ENCODE data around the gene SLC35D2.

The SLC35D2 gene

DNA sequence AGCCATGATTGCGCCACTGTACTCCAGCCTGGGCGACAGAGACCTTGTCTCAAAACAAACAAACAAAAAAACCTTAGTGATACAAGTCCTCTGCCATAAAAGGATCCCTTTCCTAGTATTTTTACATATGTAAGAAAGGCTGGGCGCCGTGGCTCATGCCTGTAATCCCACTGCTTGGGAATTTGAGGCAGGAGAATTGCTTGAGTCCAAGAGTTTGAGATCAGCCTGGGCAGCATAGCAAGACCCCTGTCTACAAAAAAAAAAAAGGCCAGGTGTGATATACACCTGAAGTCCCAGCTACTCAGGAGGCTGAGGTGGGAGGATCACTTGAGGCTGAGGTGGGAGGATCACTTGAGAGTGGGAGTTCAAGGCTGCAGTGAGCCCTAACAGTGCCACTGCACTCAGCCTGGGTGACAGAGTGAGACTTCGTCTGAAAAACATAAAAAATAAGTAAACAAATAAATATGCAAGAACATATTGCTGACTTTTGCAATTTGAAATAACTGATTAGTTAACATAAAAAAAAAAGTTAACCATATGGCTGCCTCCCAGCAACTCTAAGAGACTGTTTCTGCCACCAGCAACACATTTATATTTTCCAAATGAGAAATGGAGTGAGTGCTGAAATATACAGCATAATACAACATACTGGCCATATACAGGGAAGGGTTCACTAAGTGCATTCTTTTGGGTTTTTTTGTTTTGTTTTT is 27.8 kb upstream of the SLC35D2 start:
- H3K27ac Mint-ChIP-seq, result no peak overlapping the region
- no peak overlapping the region for H3K4me3 Mint-ChIP-seq
- TF ChIP-seq, protein P1, sequence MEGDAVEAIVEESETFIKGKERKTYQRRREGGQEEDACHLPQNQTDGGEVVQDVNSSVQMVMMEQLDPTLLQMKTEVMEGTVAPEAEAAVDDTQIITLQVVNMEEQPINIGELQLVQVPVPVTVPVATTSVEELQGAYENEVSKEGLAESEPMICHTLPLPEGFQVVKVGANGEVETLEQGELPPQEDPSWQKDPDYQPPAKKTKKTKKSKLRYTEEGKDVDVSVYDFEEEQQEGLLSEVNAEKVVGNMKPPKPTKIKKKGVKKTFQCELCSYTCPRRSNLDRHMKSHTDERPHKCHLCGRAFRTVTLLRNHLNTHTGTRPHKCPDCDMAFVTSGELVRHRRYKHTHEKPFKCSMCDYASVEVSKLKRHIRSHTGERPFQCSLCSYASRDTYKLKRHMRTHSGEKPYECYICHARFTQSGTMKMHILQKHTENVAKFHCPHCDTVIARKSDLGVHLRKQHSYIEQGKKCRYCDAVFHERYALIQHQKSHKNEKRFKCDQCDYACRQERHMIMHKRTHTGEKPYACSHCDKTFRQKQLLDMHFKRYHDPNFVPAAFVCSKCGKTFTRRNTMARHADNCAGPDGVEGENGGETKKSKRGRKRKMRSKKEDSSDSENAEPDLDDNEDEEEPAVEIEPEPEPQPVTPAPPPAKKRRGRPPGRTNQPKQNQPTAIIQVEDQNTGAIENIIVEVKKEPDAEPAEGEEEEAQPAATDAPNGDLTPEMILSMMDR (IDR thresholded peaks at IDR 0.05; ENCODE audit: unreplicated experiment in 3 of 3), result no peak
- peaks cover 9% of the 10 kb centered on the region for H3K4me1 Mint-ChIP-seq
- no peaks in the 10 kb centered on the region for H3K9me3 Mint-ChIP-seq
- H3K27me3 Mint-ChIP-seq (ENCODE audit: low read depth), result no peaks in the 10 kb centered on the region
- peaks cover 10% of the 10 kb centered on the region for H3K36me3 Mint-ChIP-seq (ENCODE audit: low read depth)

DNA sequence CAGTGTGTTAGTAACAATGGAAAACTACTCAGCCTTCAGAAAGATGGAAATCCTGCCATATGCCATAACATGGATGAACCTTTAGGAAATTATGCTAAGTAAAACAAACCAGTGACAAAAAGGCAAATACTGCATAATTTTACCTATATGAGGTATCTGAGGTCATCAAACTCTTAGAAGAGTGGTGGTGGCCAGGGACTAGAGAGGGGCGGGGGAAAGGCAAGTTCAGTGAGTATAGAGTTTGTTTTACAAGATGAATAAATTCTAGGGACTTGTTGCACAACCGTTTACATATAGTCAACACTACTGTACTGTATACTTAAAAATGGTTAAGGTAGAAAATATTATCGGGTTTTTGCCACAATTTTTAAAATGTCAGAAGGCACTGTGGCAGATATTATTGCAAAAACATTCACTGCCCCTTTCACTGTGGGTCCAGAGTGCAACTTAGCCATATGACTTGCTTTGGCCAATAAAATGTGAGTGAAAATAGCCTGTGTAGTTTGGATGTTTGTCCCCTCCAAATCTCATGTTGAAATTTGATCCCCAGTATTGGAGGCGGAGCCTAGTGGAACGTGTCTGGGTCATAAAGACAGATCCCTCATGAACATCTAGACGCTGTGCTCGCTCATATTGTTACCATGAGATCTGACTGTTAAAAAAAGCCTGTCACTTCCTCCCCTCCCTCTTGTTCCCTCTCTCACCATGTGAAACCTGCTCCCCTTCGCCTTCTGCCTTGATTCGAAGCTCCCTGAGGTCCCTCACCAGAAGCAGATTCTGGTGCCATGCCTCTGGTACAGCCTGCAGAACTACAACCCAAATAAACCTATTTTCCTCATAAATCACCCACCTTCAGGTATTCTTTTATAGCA is 25.1 kb upstream of the SLC35D2 start:
- Mint-ChIP-seq H3K36me3 (ENCODE audit: low read depth) (peaks cover 10% of the 10 kb centered on the region), H3K4me1 (peaks cover 4% of the 10 kb centered on the region), H3K27ac (no peak overlapping the region), H3K4me3 (no peak overlapping the region), H3K27me3 (ENCODE audit: low read depth) (no peaks in the 10 kb centered on the region), H3K9me3 (no peaks in the 10 kb centered on the region)
- TF ChIP-seq, protein P1 (IDR thresholded peaks at IDR 0.05; ENCODE audit: unreplicated experiment in 3 of 3), result no peak

DNA sequence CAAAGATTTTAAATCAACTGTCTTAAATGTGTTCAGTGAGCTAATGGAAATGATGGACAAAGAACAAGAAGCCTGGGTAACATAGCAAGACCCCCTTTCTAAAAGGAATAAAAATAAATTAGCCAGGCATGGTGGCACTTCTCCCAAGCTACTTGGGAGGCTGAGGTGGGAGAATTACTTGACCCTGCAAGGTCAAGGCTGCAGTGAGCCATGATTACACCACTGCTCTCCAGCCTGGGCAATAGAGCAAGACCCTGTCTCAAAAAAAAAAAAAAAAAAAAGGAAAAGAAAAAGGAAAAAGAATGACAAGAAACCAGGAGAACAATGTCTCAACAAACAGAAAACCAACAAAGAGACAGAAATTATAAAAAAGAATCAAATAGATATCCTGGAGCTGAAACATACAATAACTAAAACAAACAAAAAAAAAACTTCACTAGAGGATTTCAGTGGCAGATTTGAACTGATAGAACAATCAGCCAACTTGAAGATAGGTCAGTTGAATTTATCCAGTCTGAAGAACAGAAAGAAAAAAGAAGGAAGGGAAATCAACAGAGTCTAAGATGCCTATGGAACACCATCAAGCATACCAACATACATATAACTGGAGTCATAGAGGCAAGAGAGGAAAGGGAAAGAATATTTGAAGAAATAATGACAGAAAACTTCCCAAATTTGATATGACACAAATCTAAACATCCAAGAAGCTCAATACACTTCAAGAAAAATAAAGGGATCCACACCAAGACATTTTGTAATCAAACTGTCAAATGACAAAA is 16.8 kb upstream of the SLC35D2 start:
- peaks cover 17% of the 10 kb centered on the region for H3K9me3 Mint-ChIP-seq
- no peak overlapping the region for H3K27ac Mint-ChIP-seq
- no peak overlapping the region for H3K4me3 Mint-ChIP-seq
- H3K27me3 Mint-ChIP-seq (ENCODE audit: low read depth), result no peaks in the 10 kb centered on the region
- H3K4me1 Mint-ChIP-seq, result no peaks in the 10 kb centered on the region
- TF ChIP-seq, protein P1 (IDR thresholded peaks at IDR 0.05; ENCODE audit: unreplicated experiment in 3 of 3), result no peak
- H3K36me3 Mint-ChIP-seq (ENCODE audit: low read depth), result peaks cover 19% of the 10 kb centered on the region

DNA sequence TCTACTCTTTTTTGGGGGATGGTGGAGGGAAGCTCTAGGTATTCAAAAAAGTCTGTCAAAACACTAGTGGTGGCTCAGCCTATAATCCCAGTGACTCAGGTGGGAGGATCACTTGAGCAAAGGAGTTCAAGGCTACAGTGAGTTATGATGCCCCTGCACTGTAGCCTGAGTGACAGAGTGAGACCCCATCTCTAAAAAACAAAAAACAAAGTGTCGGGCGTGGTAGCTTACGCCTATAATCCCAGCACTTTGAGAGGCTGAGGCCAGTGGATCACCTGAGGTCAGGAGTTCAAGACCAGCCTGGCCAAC is 15.8 kb upstream of the SLC35D2 start:
- TF ChIP-seq, protein P1 (IDR thresholded peaks at IDR 0.05; ENCODE audit: unreplicated experiment in 3 of 3), result no peak
- H3K36me3 Mint-ChIP-seq (ENCODE audit: low read depth), result peaks cover 19% of the 10 kb centered on the region
- no peak overlapping the region for H3K4me3 Mint-ChIP-seq
- H3K9me3 Mint-ChIP-seq, result peaks cover 17% of the 10 kb centered on the region
- H3K4me1 Mint-ChIP-seq, result no peaks in the 10 kb centered on the region
- no peaks in the 10 kb centered on the region for H3K27me3 Mint-ChIP-seq (ENCODE audit: low read depth)
- H3K27ac Mint-ChIP-seq, result no peak overlapping the region

DNA sequence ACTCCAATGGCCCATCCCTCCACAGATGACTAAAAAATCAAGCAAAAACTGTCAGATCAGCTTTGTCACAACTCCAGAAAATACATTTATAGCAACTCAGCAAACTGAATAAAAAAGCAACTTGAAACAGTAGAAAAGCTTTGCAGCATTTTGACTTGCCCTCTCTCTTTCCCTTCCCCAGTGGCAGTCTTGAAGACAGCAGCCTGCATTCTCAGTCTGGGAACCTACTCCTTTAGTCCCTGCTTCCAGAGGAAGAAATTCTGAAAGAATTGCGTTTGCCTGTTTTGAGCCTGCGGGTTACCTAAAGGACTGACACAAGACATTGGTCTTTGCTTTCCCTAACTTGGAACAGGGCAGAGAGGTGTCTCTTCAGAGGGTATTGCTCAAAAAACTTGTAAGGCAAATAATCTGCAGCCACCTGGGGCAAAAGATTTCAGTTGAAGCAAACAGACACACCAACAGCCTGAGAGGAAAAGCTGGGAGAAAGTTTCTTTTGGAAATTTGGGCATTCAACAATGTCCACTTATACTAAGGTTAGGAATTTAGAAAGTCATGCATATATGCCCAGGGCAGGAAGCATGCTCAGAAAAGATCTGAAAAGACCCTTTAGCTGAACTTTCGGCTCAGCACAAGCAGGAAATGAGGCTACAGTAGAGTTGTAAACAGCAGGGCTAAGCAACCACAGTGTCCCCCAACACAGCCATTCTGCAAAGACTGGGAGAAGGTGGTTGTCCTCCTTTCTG is 15.2 kb upstream of the SLC35D2 start:
- peak overlapping the region in 1 of 3 experiments; percentile 11 for H3K27ac Mint-ChIP-seq
- H3K36me3 Mint-ChIP-seq (ENCODE audit: low read depth), result peaks cover 19% of the 10 kb centered on the region
- H3K4me3 Mint-ChIP-seq, result no peak overlapping the region

More for the DNA sequence above, 15.2 kb upstream of the SLC35D2 start:
- Mint-ChIP-seq H3K9me3 (peaks cover 17% of the 10 kb centered on the region), H3K4me1 (no peaks in the 10 kb centered on the region), H3K27me3 (ENCODE audit: low read depth) (no peaks in the 10 kb centered on the region)
- TF ChIP-seq, protein P1 (IDR thresholded peaks at IDR 0.05; ENCODE audit: unreplicated experiment in 3 of 3), result no peak
